DLD1 (cell line): ENCODE measurements around the gene TSPAN17.

Source experiments
- in situ Hi-C: cut with HindIII; loops from 2 replicates; pipeline ENCODE4 v1.10.0; 2017; ENCODE audit warnings: low sequenced_read_pairs

The TSPAN17 gene

GRCh38 chr5:176639981-176640380, 7.3 kb upstream of the TSPAN17 start:
- in situ Hi-C loops, result no loop called here

GRCh38 chr5:176640616-176641015, 6.7 kb upstream of the TSPAN17 start:
- in situ Hi-C loops, result no loop called here

DNA sequence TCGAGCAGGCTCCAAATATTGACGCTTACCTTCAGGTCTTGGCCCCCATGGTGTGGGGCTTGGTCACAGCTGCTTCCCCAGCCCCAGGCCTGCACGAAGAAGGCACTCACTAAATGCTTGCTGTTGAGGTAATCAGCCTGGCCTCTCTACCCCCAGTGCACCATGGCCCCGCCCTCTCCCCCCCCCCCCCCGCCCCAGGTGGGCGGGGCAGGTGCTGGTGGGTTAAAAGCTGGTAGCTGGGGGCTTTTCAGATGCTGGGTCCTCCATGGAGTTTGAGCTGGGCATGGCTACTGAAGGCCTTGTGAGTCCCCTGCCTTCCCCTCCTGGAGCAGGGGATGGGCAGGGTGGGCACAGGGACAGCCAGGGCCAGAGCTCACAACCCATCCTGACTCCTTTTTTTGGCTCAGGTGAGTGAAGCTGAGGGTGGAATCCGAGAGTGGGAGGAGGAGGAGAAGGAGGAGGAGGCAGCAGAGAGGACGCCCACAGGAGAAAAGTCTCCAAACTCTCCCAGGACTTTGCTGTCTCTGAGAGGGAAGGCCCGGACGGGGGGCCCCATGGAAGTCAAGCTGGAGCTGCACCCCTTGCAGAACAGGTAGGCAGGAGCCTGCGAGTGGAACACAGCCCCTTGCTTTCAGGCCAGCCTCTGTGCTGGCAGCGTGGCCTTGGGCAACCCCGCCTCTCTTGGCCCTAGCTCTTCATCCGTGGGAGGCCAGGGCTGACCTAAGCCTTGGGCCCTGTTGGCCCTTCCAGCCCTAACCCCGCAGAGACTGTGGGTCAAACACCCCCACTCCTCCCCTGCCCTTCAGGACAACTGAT, 4.4 kb upstream of the TSPAN17 start:
- in situ Hi-C loops, result no loop called here

GRCh38 chr5:176643491-176644219, 3.6 kb upstream of the TSPAN17 start:
- in situ Hi-C loops, result no loop called here

- in situ Hi-C loops, result no loop called here
Observed at GRCh38 chr5:176644294-176644693, 3.0 kb upstream of the TSPAN17 start.

DNA sequence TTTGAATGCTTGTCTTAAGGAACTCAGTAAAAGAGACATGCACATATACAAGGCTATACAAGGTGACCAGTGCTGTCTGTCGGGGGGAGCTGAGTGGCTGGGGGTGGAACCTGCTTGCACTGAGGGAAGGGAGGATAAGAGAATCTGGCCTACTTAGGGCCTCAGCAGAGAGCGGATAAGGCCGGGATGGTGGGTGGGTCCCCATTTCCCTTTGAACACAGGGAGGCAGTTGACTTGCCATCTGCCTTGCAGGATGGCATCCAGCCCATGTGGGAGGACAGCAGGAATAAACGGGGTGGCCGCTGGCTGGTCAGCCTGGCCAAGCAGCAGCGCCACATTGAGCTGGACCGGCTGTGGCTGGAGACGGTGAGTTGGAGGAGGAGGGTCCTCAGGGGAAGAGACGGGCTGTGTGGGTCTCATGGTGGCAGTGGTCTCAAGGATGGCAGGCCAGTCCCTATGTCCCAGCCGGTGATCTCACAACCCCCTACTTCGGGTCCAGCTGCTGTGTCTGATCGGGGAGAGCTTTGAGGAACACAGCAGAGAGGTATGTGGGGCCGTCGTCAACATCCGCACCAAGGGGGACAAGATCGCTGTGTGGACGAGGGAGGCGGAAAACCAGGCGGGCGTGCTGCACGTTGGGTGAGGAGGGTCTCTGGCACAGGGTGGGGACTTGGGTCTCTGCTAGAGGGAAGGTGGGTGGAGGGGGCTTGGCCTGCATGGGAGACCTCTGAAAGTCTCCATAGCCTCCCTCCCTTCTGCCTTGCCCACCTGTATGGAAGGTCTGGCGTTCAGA, 2.2 kb upstream of the TSPAN17 start:
- in situ Hi-C loops, result no loop called here

DNA sequence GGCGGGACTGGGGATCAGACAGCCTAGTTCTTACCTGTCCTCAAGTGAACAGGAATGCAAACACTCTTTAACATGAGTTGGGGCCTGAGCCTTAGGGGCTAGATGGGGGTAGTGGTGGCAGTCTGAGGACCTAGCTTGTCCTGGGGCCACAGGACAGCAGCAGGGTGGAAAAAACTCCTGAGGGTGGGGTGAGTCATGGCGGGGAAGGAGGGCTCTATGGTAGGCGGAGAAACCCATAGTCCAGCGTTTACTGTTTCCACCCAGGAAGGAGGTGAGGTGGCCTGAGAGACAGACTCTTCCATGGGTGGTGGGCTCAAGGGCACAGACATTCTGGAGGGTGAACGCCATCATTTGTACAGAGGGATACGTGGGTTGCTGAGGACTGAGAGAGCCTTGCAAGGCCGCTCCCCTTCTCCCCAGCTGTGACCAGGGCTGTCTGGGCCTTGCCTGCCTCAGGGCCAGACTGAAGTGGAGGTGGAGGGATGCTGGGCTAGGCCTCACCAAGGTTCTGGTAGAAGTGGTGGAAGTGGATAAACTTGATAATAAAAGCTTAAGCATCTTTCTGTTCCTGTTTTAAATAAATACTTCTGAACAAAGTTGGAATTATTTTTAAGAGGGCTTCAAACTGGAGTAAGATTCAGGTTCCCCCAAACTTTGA, 1.1 kb upstream of the TSPAN17 start:
- in situ Hi-C loops, result no loop called here

DNA sequence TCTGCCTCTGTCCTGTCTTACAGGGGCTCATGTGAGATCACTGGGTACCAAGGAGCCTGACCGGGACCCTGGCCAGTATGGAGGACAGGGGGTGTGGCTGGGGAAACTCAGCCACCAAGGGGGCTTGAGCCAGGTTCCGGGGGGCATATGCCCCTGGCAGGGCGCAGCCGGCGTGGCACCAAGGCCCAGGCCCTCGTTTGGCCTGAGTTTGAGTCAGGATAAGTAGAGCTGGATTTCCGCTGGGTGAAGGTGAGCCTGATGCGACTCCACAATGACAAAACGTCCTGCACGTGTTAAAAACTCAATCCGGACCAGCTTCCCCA, 616 bp upstream of the TSPAN17 start:
- in situ Hi-C loops, result no loop called here

DNA sequence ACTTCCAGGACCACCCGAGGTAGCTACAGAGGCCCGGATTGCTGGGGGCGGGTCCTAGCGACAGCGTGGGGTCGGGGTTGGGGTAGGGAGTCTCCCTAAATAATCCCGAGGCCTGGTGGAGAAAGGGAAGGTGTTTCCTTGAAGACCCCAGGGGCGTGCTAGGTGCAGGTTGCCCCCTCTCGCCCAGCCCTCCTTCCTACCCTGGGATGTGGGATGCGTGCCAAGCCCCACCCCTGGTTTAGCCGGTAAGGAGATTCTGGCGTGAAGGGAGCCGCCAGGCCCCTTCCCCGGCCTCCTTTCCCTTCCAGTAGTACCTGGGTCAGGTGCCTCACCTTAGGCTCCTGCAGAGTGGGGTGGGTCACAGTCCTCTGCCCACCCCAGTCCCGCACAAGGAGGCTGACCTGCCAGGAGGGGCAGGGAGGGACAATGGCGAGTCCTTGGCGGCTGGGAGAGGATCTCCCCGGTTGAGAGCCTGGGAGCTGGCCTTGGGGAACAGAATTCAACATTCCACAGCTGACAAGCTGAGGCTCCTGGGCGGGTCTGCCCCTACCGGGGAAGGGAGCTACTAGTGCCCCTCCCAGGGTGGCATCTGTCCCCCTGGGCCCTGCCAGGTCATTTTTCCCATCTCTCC, 674 bp downstream of the TSPAN17 start:
- in situ Hi-C loops, result no loop called here

DNA sequence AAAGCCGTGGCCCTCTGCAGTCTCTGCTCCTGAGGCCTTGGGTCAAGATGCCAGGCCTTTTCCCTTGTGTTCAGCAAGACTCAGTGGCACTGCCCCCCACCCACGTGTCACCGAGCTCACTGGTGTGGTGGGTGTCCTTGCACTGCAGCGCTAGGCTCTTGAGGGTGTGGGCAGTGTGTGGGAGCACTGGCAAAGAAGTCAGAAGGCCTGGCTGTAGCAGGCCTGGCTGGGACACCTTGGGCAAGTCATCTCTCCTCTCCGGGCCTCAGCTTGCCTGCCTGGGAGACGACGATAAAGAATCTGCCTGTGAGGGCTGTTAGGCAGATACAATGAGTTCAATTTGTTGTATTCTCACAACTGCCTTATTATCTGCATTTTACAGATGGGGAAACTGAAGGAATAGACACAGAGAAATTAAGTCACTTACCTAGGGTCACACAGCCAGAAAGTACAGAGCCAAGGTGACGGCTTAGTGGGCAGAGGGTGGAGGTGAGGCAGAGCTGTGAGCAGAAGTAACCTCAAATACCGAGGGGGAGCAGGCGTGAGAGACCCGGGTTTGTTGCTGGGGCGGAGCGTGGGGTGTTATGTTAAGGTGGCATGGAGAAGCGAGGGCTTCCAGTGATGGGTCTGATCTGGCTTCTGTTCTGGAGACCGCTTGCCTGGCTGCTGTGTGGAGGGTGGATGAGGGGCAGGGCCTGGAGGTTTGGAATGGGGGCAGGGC, 1.4 kb downstream of the TSPAN17 start:
- in situ Hi-C loops, result no loop called here

DNA sequence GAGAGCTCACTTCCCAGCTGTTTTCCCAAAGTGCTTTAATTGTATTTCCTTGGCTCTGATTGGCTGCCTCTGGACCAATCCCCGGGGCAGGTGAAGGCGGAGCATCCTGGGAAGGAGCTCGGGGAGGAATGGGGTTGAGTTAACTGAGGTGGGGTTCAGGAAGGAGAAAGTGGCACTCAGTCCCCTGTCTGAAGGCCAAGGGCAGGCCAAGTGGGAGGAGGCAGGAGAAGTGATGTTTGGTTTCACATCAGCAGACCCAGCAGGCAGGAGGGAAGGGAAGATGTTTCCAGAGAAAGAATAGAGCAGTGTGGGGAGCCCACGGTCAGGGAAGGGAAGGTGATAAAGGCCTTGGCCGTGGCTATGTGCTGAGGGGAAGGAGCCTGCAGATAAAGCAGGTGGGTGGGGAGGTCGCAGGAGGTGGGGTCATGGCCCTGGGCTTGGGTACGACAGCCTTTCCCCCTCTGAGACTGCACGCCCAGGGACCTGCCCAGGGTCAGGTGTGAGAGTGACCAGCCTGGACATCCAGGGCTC, 3.1 kb downstream of the TSPAN17 start:
- in situ Hi-C loops, result no loop called here

DNA sequence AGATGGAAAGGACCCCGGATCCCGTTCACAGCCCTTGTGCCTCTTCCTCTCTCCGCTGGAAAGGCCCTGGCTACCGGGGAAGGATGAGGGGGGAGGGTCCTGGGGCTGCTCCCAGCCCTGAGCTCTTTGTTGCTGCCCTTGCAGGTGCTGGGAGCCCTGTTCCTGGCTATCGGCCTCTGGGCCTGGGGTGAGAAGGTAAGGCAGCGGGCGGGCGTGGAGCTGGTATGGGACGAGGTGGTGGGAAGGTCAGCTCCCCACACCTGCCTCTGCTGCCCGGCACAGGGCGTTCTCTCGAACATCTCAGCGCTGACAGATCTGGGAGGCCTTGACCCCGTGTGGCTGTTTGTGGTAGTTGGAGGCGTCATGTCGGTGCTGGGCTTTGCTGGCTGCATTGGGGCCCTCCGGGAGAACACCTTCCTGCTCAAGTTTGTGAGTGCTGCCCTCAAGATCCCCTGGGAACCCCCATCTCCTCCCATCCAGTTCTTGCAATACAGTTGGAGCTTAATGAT, 4.2 kb downstream of the TSPAN17 start:
- in situ Hi-C loops, result no loop called here

DNA sequence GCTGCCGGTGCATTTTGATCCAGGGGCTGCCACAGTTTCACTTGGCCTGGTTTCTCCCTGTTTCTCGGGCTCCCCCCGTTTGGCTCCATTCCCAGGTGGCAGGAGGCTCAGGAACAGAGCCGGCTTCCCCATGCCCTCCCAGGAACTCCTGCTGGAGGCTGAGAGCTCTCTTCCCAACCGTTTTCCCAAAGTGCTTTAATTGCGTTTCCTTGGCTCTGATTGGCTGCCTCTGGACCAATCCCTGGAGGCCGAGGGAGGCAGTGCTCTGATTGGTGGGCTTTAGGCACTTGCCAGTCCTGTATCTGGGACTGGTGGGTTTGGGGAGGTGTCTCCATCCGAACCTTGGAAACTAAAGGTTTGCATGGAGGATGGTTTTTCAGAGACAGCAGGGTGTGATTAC, 4.9 kb downstream of the TSPAN17 start:
- in situ Hi-C loops, result no loop called here

GRCh38 chr5:176653401-176654385, 6.4 kb downstream of the TSPAN17 start:
- in situ Hi-C loops, result no loop called here

- in situ Hi-C loops, result no loop called here
Observed at GRCh38 chr5:176654856-176655255, 7.6 kb downstream of the TSPAN17 start.

DNA sequence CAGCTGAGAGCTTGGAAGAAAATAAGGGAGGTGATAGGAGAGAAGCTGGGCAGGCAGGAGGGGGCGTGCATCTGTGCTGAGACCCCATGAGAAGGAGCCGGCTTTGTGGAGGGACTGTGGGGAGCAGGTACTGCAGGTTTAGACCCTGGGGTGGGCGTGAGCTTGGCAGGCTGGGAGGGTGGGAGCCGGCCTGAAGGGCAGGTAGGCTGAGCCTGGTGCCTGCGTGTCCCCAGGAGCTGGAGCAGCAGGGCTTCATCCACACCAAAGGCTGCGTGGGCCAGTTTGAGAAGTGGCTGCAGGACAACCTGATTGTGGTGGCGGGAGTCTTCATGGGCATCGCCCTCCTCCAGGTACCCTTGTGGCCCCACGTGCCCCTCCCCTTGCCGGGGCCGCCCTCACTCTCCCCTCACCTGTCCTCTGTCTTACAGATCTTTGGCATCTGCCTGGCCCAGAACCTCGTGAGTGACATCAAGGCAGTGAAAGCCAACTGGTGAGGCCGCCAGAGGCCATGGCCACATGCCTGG, 9.2 kb downstream of the TSPAN17 start:
- in situ Hi-C loops, result no loop called here

DNA sequence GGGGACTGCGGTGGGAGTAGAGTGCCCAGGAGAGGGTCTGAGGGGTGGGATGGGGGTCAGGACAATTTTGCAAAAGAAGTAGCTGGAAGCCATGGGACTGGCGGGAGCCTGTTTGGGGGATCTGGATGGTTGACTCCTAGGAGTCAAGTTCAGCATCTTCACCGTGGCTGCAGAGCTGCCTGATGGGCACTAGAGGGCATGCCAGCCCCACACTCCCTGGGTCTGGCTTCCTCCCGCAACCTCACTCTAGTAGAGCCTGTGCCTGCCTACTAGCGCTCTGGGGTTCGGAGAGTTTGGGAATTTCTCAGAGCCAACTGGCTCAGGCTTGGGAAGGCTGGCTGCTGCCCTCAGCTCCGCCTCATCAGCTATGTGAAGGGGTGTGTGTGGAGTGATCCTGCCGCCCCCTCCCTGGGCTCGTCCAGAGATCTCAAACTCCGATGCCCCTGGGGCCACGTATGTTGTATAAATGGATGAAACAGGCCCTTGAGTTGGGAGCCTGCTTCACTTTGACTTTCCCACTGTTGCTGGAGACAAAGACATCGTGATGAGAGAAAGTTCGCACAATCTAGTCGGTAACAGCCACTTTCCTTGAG, 10.8 kb downstream of the TSPAN17 start:
- in situ Hi-C loops, result no loop called here
